Keratinocyte (primary cell): Measurements from ENCODE around the gene PLPP3. TPM values are rescaled to one million over a fixed set of nuclear protein-coding genes. Genes with fewer than 3 reads are reported as not detected.

Source experiments
- DNase-seq: peaks from one replicate; pipeline ENCODE4 v3.0.0-alpha.2; 2011; ENCODE audit warnings: low read depth, missing footprints, low spot score
- FAIRE-seq: peaks from 2 replicates; lab custom pipeline; 2011; peaks lifted over from hg19 to GRCh38; lab: Jason Lieb, UNC
- H2AFZ ChIP-seq: 2 replicates; pipeline ENCODE4 v1.6.0; 2012; ENCODE audit warnings: low read length, control low read depth, inconsistent platforms; ENCODE audit not compliant: control insufficient read depth
- H3K27ac ChIP-seq: 2 replicates; pipeline ENCODE4 v1.5.1; 2011; ENCODE audit warnings: low read length; ENCODE audit not compliant: control insufficient read depth, insufficient read depth
- H3K27me3 ChIP-seq: 3 replicates; pipeline ENCODE4 v1.6.0; 2011; ENCODE audit warnings: low read length; ENCODE audit not compliant: control insufficient read depth, insufficient read depth; ENCODE audit errors: extremely low read depth
- H3K36me3 ChIP-seq, 2 experiments: 2 replicates in 1 of 2; 3 replicates in 1 of 2; pipeline ENCODE4 v1.5.1; 2011; ENCODE audit warnings: low read length in 2 of 2, mild to moderate bottlenecking in 1 of 2; ENCODE audit not compliant: control insufficient read depth in 2 of 2, insufficient read depth in 2 of 2; ENCODE audit errors: extremely low read depth in 1 of 2
- H3K4me1 ChIP-seq: 3 replicates; pipeline ENCODE4 v1.5.1; 2011; ENCODE audit warnings: low read length; ENCODE audit not compliant: control insufficient read depth, insufficient read depth; ENCODE audit errors: extremely low read depth
- H3K4me2 ChIP-seq: 3 replicates; pipeline ENCODE4 v1.6.0; 2011; ENCODE audit warnings: low read depth, low read length; ENCODE audit not compliant: control insufficient read depth, insufficient read depth; ENCODE audit errors: extremely low read depth
- H3K4me3 ChIP-seq, 3 experiments: fragments of 200-600 bp in 1 of 3; sonication (generic) in 1 of 3; 2 replicates in 2 of 3; 3 replicates in 1 of 3; pipeline ENCODE4 v1.5.1; 2011 to 2016; ENCODE audit warnings: low read length in 3 of 3, mild to moderate bottlenecking in 3 of 3, control low read depth in 2 of 3, inconsistent platforms in 1 of 3, low read depth in 1 of 3, mixed read lengths in 1 of 3, mixed run types in 1 of 3, moderate library complexity in 1 of 3; ENCODE audit not compliant: control insufficient read depth in 2 of 3, insufficient read depth in 2 of 3; ENCODE audit errors: extremely low read depth in 1 of 3
- H3K79me2 ChIP-seq: 2 replicates; pipeline ENCODE4 v1.6.0; 2012; ENCODE audit warnings: low read length; ENCODE audit not compliant: control insufficient read depth, insufficient read depth
- H3K9ac ChIP-seq: 3 replicates; pipeline ENCODE4 v1.6.0; 2011; ENCODE audit warnings: low read length; ENCODE audit not compliant: control insufficient read depth, insufficient read depth; ENCODE audit errors: extremely low read depth
- H3K9me1 ChIP-seq: 3 replicates; pipeline ENCODE4 v1.6.0; 2011; ENCODE audit warnings: low read length; ENCODE audit not compliant: control insufficient read depth, insufficient read depth; ENCODE audit errors: extremely low read depth
- H3K9me3 ChIP-seq: 2 replicates; pipeline ENCODE4 v1.5.1; 2012; ENCODE audit warnings: low read depth, low read length; ENCODE audit not compliant: control insufficient read depth
- H4K20me1 ChIP-seq: 3 replicates; pipeline ENCODE4 v1.6.0; 2011; ENCODE audit warnings: low read length; ENCODE audit not compliant: control insufficient read depth, insufficient read depth; ENCODE audit errors: extremely low read depth
- EZH2 ChIP-seq: IDR thresholded peaks from one replicate; pipeline ENCODE4 v1.6.1; 2012; ENCODE audit warnings: inconsistent platforms, mild to moderate bottlenecking, low read length, moderate library complexity
- dilution Hi-C: fragments of 300-500 bp; cut with MboI; formaldehyde crosslinking; loops from one replicate; pipeline ENCODE4 v1.7.0; 2020; ENCODE audit warnings: low sequenced_read_pairs; ENCODE audit not compliant: extremely low pct_ligation_motif_present
- polyA plus RNA-seq, 5 experiments: library from polyadenylated mRNA; depleted of rRNA in 3 of 5; stranded (reverse) in 3 of 5; stranded (forward) in 1 of 5; unstranded in 1 of 5; fragments of >200 nt; gene quantifications; 1 replicate in 1 of 5; 2 replicates in 3 of 5; 3 replicates in 1 of 5; pipeline versions ENCODE4 v1.2.1 to v1.2.3, GENCODE V29; 2011 to 2012; ENCODE audit warnings: missing spikeins in 2 of 5, low read depth in 1 of 5, low replicate concordance in 1 of 5
- TF ChIP-seq, protein P1 (sequence below), 3 experiments: IDR thresholded peaks in 1 of 3; conservative IDR thresholded peaks in 1 of 3; optimal IDR thresholded peaks in 1 of 3; 2 replicates in 2 of 3; 3 replicates in 1 of 3; pipeline versions ENCODE3 to v1.5.1; 2011; ENCODE audit warnings: low read length in 3 of 3, mild to moderate bottlenecking in 3 of 3, moderate library complexity in 2 of 3, control low read depth in 1 of 3, inconsistent platforms in 1 of 3; ENCODE audit not compliant: insufficient read depth in 2 of 3; ENCODE audit errors: extremely low read depth in 1 of 3

Gene PLPP3
- polyA plus RNA-seq, 1 donor (not counting 4 experiments of a cell fraction or from before 2014, with no cell fraction given): 4.0 TPM

DNA sequence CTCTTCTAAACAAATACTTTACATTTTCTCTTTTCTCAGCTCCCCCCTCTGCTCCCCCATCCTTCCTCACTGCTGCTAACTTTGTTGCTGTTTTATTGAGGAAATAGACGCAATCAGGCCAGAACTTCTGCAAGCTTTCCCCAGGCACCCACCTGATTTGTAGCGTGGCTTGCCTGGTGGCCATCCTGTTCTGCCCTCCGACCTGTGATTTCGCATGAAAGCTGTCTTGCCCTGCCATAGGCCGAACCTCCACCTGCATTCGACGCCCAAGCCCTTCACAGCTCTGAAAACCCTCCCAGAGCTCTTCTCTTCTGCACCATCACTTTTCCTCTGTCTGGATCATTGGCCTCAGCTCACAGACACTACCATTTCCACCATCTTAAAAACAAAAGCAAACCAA, 100.6 kb downstream of the PLPP3 start:
- Histone ChIP-seq H2AFZ (no peak overlapping the region), H3K9me3 (no peaks in the 10 kb centered on the region), H3K79me2 (no peaks in the 10 kb centered on the region), H3K27me3 (peaks cover 4% of the 10 kb centered on the region), H3K4me2 (no peak overlapping the region), H3K36me3 (no peaks in the 10 kb centered on the region), H3K4me3 (no peak overlapping the region), H3K27ac (no peak overlapping the region), H3K9me1 (no peaks in the 10 kb centered on the region), H4K20me1 (no peaks in the 10 kb centered on the region), H3K4me1 (no peaks in the 10 kb centered on the region), H3K9ac (no peak overlapping the region)
- no peak for DNase-seq
- dilution Hi-C loops: no loop called here
- no peak for TF ChIP-seq EZH2
- TF ChIP-seq, protein P1, sequence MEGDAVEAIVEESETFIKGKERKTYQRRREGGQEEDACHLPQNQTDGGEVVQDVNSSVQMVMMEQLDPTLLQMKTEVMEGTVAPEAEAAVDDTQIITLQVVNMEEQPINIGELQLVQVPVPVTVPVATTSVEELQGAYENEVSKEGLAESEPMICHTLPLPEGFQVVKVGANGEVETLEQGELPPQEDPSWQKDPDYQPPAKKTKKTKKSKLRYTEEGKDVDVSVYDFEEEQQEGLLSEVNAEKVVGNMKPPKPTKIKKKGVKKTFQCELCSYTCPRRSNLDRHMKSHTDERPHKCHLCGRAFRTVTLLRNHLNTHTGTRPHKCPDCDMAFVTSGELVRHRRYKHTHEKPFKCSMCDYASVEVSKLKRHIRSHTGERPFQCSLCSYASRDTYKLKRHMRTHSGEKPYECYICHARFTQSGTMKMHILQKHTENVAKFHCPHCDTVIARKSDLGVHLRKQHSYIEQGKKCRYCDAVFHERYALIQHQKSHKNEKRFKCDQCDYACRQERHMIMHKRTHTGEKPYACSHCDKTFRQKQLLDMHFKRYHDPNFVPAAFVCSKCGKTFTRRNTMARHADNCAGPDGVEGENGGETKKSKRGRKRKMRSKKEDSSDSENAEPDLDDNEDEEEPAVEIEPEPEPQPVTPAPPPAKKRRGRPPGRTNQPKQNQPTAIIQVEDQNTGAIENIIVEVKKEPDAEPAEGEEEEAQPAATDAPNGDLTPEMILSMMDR (optimal IDR thresholded peaks at IDR 0.05 in 1 of 3, IDR thresholded peaks at IDR 0.05 in 1 of 3, conservative IDR thresholded peaks at IDR 0.05 in 1 of 3; ENCODE audit: extremely low read depth in 1 of 3, insufficient read depth in 2 of 3, low read length in 3 of 3): no peak
- FAIRE-seq: no peak

DNA sequence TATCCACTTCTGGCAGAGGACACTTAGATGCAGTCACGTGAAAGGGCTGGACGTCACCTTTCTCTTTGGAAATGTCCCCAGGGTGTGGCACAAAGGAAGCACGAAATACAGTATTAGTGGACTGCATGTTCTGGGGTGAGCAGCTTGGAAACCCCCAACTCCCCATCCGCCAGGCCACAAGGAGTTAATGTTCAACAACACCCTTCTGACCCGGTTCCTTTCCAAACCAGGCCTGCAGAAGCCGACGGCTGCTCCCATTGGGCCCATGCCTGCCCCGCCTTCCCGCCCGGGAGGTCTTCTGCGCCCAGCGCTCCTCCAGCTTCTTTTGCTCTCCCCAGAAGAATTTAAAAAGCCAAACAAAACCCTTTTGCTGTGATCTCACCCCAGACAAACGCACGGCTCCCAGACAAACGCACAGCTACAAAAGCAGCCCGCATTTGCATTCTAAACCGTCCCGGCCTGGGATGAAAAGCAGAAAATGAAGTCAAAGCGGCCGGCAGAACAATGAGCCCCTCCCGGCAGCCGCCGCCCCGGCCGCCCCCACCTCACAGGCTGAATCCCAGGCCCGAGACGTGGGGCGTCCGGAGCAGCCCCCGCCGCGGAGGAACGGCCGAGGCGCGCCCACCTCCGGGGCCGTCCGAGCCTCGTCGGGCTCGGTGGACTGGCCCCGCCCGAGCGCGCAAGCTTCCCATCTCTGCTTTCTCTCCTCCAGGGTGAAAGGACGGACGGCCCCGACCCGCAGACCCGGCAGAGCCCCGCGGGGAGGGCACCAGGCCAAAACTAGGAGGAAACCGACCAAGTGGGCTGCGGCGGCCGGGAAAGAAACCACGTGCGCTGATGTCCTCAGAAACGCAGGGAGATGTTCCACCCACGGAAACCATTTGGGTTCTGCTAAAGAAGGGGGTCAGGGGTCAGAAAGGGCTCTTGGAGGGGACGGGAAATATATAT, 101.9 kb downstream of the PLPP3 start:
- H4K20me1 ChIP-seq: no peaks in the 10 kb centered on the region
- H3K27ac ChIP-seq: no peak overlapping the region
- no peaks in the 10 kb centered on the region for H3K4me1 ChIP-seq
- H3K36me3 ChIP-seq: no peaks in the 10 kb centered on the region
- peak overlapping the region; percentile 12 to 60 (median 59) for H3K4me3 ChIP-seq
- DNase-seq (no peak), FAIRE-seq (no peak)
- H3K9me1 ChIP-seq: no peaks in the 10 kb centered on the region
- no peak for TF ChIP-seq EZH2
- TF ChIP-seq, protein P1 (optimal IDR thresholded peaks at IDR 0.05 in 1 of 3, IDR thresholded peaks at IDR 0.05 in 1 of 3, conservative IDR thresholded peaks at IDR 0.05 in 1 of 3; ENCODE audit: extremely low read depth in 1 of 3, insufficient read depth in 2 of 3, low read length in 3 of 3): no peak
- H3K9ac ChIP-seq: no peak overlapping the region
- dilution Hi-C loops: no loop called here
- peak overlapping the region; percentile 76 for H3K4me2 ChIP-seq
- H3K9me3 ChIP-seq: no peaks in the 10 kb centered on the region
- H3K27me3 ChIP-seq: peaks cover 4% of the 10 kb centered on the region
- no peaks in the 10 kb centered on the region for H3K79me2 ChIP-seq
- peak overlapping the region; percentile 49 for H2AFZ ChIP-seq
